Activated T-cell treated with anti-CD3 and anti-CD28 coated beads, Interleukin-2, amount 50 U/mL, for 24 hours (primary cell): ENCODE measurements around the gene EGR2.

Source experiments
- DNase-seq: peaks from one replicate; pipeline ENCODE4 v3.0.0-alpha.2; 2020
- H3K27ac Mint-ChIP-seq: 2 replicates; pipeline ENCODE4 v1.8.0; 2020; ENCODE audit warnings: mild to moderate bottlenecking, mixed read lengths
- H3K27me3 Mint-ChIP-seq: 2 replicates; pipeline ENCODE4 v1.8.0; 2020; ENCODE audit warnings: mixed read lengths
- H3K36me3 Mint-ChIP-seq: 2 replicates; pipeline ENCODE4 v1.8.0; 2020; ENCODE audit warnings: low read depth, mixed read lengths
- H3K4me1 Mint-ChIP-seq: 2 replicates; pipeline ENCODE4 v1.8.0; 2020; ENCODE audit warnings: low read depth, mixed read lengths
- H3K4me3 Mint-ChIP-seq: 2 replicates; pipeline ENCODE4 v1.8.0; 2020; ENCODE audit warnings: mild to moderate bottlenecking, moderate library complexity, mixed read lengths
- H3K9me3 Mint-ChIP-seq: 2 replicates; pipeline ENCODE4 v1.8.0; 2020; ENCODE audit warnings: mixed read lengths

Gene EGR2

DNA sequence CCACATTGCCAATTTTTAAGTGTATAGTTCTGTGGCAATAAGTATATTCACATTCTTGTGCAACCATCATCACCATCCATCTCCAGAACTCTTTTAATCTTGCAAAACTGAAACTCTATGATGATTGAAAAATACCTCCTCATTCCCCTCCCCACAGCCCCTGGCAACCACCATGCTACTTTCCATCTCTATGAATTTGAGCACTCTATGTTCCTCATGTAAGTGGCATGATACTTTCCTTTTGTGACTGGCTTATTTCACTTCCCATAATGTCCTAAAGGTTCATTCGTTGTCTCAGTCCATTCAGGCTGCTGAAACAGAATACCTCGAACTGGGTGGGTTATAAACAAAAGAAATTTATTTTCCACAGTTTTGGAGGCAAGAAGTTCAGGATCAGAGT lies 23.4 kb upstream of the EGR2 start:
- Mint-ChIP-seq H3K27ac (no peak overlapping the region), H3K27me3 (peaks cover 21% of the 10 kb centered on the region), H3K9me3 (no peaks in the 10 kb centered on the region), H3K4me3 (no peak overlapping the region), H3K36me3 (no peaks in the 10 kb centered on the region), H3K4me1 (peaks cover 16% of the 10 kb centered on the region)
- DNase-seq, result no peak

DNA sequence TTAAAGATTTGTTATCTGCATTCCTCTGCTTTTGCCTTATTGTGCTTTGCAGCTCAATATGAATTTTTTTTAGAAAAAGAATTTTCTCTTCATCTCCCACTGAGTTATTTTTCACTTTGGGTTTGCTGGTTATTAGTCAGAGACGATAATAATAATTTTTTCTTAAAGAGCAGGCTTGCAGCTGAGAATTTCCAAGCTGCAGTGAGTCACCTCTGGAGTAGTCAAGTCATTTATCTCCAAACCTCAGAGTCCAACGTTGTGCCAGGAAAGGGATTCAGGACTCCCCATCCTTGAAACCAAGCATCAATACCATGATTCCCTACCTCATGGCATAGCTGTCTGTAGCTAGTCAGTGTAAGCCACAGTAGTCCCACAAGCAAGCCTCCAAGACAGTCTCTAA lies 15.2 kb upstream of the EGR2 start:
- Mint-ChIP-seq H3K4me3 (no peak overlapping the region), H3K27ac (no peak overlapping the region), H3K36me3 (no peaks in the 10 kb centered on the region), H3K4me1 (peaks cover 4% of the 10 kb centered on the region), H3K9me3 (no peaks in the 10 kb centered on the region), H3K27me3 (peaks cover 4% of the 10 kb centered on the region)
- no peak for DNase-seq

DNA sequence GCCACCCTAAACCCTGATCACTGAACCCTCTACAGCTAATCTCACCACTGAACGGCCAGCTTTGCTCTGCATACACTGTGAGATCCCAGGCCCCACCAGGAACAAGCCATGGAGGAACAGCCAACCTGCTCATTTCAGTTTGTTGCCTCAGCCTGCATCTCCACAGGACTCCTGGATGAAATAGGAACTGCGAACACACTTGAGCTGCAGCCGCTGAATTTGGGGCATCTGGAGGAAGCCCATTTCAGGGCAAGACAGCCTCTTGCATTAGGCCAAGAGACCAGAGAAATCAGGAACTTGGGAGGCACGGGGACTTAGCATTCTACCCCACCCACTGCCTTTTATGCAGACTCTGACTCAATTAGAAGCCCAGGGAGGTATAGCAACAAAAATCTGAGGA lies 14.5 kb upstream of the EGR2 start:
- H3K27ac Mint-ChIP-seq, result no peak overlapping the region
- no peak for DNase-seq
- H3K9me3 Mint-ChIP-seq, result no peaks in the 10 kb centered on the region
- H3K27me3 Mint-ChIP-seq, result peaks cover 4% of the 10 kb centered on the region
- no peak overlapping the region for H3K4me3 Mint-ChIP-seq
- H3K4me1 Mint-ChIP-seq, result peaks cover 4% of the 10 kb centered on the region
- no peaks in the 10 kb centered on the region for H3K36me3 Mint-ChIP-seq

DNA sequence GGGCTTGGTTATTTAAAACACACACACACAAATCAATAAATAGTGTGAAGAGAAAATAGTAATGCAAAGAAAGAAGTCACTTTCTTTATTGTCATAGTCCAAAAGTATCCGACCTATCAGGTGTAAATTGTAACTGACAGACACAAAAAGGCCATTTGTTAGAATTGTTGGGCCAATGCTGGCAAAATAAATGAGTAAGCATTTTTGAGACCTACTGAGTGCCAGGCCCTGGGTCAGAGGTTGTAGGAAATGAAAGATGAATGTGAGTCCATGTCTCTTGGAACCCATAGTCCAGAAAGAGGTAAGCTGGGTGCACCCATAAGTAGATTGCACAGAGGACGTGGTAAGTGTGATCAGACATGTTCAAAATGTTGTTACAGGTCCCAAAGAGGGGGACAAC lies 13.5 kb upstream of the EGR2 start:
- Mint-ChIP-seq H3K36me3 (no peaks in the 10 kb centered on the region), H3K27me3 (peaks cover 4% of the 10 kb centered on the region), H3K4me3 (no peak overlapping the region), H3K9me3 (no peaks in the 10 kb centered on the region), H3K27ac (no peak overlapping the region), H3K4me1 (peaks cover 4% of the 10 kb centered on the region)
- no peak for DNase-seq

DNA sequence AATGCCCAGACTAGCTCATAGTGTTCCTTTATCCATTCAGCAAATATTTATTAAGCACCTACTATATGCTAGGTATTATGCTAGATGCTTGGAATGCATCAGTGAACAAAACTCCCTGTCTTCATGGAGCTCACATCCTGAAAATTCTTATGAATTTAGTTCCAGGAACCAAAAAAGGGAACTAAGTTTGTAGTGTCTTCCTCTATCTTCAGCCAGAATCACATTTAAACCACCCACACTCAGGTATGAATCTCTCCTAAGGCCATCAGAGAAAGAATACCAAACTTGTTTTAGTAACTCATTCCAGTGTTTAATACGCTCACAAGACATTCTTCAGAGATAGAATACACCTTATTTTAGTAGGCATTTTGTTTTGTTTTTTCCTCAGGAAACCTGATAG lies 10.1 kb upstream of the EGR2 start:
- peaks cover 13% of the 10 kb centered on the region for H3K27me3 Mint-ChIP-seq
- H3K27ac Mint-ChIP-seq, result no peak overlapping the region
- no peak overlapping the region for H3K4me3 Mint-ChIP-seq
- H3K36me3 Mint-ChIP-seq, result no peaks in the 10 kb centered on the region
- peaks cover 4% of the 10 kb centered on the region for H3K4me1 Mint-ChIP-seq
- DNase-seq, result no peak
- H3K9me3 Mint-ChIP-seq, result no peaks in the 10 kb centered on the region

DNA sequence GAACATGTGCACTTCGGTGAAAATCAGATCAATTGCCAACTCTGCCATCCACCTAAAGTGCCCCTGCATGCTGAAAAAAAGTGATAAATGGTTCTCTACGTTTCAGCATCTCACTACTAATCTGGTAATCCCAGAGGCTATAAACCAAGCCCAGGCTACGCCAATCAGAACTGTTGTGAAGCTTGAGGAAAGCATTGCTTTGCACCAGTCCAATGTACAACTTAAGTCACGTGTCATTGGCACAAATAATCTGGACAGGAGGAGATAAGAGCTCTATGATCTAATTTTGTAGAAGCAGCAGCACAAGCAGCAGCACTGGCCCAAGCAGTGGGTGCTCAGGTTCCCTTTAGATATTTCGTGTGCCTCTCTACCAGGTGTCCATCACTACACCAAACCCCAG lies 4.4 kb upstream of the EGR2 start:
- peaks cover 33% of the 10 kb centered on the region for H3K4me1 Mint-ChIP-seq
- no peak overlapping the region for H3K4me3 Mint-ChIP-seq
- H3K36me3 Mint-ChIP-seq, result peaks cover 16% of the 10 kb centered on the region
- no peaks in the 10 kb centered on the region for H3K9me3 Mint-ChIP-seq
- DNase-seq, result no peak
- H3K27ac Mint-ChIP-seq, result no peak overlapping the region
- peaks cover 37% of the 10 kb centered on the region for H3K27me3 Mint-ChIP-seq

DNA sequence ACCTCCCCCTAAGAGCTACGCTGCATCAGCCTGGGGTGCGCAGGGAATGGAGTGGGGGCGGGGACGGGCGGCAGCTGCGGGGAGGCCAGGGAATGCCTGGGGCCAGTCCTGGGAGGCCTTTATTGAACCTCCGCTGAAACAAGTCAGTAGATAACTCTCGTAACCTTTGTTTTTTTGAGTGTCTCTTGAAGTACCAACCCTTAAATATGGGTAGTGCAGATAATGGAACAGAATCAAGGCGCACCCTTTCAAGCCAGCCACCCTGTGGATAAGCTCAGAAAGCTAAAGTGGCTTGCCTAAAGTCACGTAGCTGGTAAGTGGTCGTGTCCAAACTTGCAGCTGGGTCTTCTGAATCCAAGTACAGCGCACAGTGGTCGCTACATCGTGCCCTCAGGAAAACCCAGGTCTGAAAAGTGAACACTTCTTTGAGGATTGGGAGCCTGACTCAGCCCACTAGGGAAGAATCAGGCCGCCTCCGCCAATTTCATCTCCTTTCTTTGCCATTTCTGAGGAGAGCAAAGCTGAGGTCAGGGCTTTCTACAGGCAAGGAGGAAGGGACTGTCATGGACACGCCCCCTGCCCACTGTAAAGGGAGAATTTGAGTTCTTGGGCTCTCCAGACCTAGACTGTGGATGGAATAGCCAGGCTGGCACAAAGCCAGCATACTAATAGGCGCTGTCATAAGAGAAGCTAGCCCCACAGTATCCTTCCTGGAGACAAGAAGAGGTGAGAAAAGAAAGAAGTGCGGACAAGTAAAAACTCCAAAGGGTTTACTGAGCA lies 3.2 kb upstream of the EGR2 start:
- H3K4me3 Mint-ChIP-seq, result peak overlapping the region; percentile 55
- DNase-seq, result peak; percentile 46
- peaks cover 28% of the 10 kb centered on the region for H3K36me3 Mint-ChIP-seq
- peak overlapping the region; percentile 22 for H3K27ac Mint-ChIP-seq
- peaks cover 34% of the 10 kb centered on the region for H3K4me1 Mint-ChIP-seq
- no peaks in the 10 kb centered on the region for H3K9me3 Mint-ChIP-seq
- H3K27me3 Mint-ChIP-seq, result peaks cover 36% of the 10 kb centered on the region

DNA sequence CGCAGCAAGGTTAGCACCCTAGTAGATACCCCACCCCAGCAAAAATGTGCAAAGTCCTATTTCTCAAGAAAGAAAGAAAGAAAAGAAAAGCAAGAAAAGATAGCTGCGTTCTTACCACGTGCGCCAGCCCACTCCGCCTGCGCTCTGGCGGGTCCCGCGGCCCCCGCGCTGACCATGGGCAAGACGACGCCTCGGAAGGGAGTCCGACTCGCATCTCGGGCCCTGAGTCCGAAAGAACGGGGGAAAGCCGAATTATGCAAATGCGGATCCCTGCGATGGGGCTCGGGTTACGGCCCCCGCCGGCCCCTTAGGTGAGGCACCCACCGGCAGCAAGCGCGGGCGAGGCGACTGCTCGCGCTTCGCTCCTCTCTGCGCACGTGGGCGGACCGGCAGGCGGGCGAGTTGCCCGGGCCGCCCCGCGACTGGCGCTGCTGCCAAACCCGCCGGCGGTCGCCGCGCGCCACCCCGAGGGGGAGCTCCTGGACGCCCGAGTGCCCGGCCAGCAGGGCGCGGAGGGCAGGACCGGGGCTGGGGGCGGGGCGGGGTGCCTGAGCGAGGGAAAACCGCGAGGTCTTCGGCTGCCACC lies 2.4 kb upstream of the EGR2 start:
- H3K36me3 Mint-ChIP-seq, result peaks cover 36% of the 10 kb centered on the region
- DNase-seq, result peak; percentile 82
- peak overlapping the region; percentile 94 for H3K4me3 Mint-ChIP-seq
- H3K4me1 Mint-ChIP-seq, result peaks cover 38% of the 10 kb centered on the region
- H3K9me3 Mint-ChIP-seq, result no peaks in the 10 kb centered on the region
- H3K27ac Mint-ChIP-seq, result peak overlapping the region; percentile 90
- peaks cover 32% of the 10 kb centered on the region for H3K27me3 Mint-ChIP-seq

DNA sequence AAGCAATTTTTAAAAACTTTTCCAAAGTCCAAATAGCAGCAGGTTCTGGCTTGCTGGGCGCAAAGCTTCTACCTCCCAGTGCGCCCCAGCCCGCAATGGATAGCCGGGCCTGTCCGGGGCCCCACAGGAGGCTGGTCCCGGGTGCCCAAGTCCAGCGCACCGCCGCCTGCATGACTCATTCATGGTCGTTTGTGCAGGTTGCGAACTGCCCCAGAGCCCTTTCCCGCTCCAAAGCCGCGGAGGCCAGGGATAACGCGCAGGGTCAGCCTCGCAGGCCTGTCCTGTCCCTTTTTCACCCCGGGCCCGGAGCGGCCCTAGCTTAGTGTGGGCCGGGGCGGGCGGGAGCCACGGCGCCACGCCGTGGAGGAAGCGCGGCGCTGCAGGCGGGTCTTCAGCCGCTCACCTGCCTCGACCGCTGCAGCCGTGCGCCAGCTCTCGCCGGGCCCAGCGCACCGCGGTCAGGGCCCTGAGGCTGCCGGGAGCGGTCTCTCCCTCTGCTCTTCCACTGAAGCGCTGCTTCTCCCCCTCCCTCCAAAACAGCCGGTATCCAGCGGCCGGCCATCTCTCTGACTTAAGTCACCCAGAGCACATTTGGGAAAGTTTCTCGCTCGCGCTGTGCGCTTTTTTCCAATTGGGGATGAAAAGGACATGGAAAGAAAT lies 1.7 kb upstream of the EGR2 start:
- H3K27me3 Mint-ChIP-seq, result peaks cover 28% of the 10 kb centered on the region
- DNase-seq, result peak; percentile 87
- H3K4me1 Mint-ChIP-seq, result peaks cover 45% of the 10 kb centered on the region
- H3K27ac Mint-ChIP-seq, result peak overlapping the region; percentile 99
- peaks cover 42% of the 10 kb centered on the region for H3K36me3 Mint-ChIP-seq
- H3K9me3 Mint-ChIP-seq, result no peaks in the 10 kb centered on the region
- peak overlapping the region; percentile 94 for H3K4me3 Mint-ChIP-seq

DNA sequence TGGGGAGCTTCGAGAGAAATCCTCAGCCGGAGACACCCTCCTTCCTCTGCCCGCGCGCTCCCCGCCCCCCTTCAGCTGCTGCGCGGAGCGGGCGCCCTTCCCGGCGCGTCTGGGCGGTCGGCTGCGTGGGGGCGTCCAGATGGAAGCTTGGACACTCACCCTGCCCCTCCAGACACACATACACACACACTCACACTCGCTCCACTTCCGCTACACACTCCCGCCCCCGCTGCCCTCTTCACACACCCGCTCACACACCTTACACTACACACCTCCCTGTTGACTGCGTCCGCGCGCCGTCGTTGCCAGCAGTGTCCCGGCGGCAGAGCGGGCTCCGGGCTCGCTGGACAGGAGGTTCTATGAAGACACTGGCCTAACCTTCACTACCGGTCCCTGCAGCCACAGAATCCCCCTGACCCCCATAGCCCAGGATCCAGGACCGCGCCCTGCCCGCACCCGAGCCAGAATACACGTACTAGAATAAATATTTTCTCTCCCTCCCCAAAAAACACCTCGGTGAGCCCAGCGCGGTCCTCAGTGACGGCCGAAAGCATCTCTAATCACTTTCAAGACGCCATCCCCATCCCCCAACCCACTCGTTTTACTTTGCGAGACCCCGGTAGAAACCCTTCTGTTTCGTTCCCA lies 1.1 kb upstream of the EGR2 start:
- peaks cover 25% of the 10 kb centered on the region for H3K27me3 Mint-ChIP-seq
- H3K9me3 Mint-ChIP-seq, result no peaks in the 10 kb centered on the region
- H3K27ac Mint-ChIP-seq, result peak overlapping the region; percentile 99
- H3K36me3 Mint-ChIP-seq, result peaks cover 49% of the 10 kb centered on the region
- H3K4me3 Mint-ChIP-seq, result peak overlapping the region; percentile 94
- H3K4me1 Mint-ChIP-seq, result peaks cover 51% of the 10 kb centered on the region
- DNase-seq, result peak; percentile 82

DNA sequence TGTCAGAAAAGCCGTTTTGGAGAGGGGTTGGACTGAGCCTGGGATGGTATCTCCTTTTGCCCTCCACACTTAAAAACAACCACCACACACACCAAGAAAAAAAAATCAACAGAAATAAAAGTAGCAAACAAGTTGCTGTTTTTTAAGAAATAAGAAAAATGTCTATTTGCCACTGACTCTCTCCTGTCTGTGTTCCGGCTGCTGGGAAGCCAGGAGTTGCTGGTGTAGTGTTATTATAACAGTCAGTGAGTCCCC lies 163 bp downstream of the EGR2 start:
- H3K27ac Mint-ChIP-seq, result peak overlapping the region; percentile 99
- no peak for DNase-seq
- H3K36me3 Mint-ChIP-seq, result peaks cover 60% of the 10 kb centered on the region
- peaks cover 64% of the 10 kb centered on the region for H3K4me1 Mint-ChIP-seq
- no peaks in the 10 kb centered on the region for H3K9me3 Mint-ChIP-seq
- H3K4me3 Mint-ChIP-seq, result peak overlapping the region; percentile 94
- H3K27me3 Mint-ChIP-seq, result peaks cover 21% of the 10 kb centered on the region

DNA sequence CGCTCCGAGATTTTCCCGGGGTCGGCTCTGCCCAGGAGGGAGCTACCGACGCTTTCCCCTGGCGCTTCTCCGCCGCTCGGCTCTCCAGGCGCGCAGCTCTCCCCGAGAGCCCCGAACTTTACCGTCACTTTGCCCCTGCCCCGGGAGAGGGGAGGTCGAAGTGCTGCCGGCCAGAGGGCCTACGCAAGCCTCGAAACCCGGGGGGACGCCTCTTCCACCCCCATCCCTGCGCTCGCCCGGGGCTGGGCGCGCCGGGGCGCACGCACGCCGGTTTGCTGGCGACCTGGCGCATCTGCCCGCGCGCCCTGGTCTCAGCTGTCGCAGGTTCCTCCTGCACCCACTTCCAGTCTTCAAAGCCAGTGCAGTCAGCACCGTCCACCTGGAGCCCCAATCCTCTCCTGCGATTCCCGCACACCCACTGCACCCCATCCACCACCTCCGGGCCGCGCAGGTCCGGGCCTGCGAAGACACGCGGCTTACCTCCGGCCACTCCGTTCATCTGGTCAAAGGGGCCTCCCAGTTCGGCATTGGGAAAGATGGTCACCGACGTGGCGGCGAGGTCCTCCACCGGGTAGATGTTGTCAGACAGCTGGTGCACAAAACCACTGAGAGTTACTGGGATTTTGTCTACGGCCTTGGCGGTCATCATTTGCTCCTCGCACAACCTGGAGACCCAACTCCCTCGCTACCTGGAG lies 638 bp downstream of the EGR2 start:
- no peaks in the 10 kb centered on the region for H3K9me3 Mint-ChIP-seq
- peak overlapping the region; percentile 94 for H3K4me3 Mint-ChIP-seq
- H3K27ac Mint-ChIP-seq, result peak overlapping the region; percentile 99
- H3K36me3 Mint-ChIP-seq, result peaks cover 65% of the 10 kb centered on the region
- H3K27me3 Mint-ChIP-seq, result peaks cover 16% of the 10 kb centered on the region
- peaks cover 68% of the 10 kb centered on the region for H3K4me1 Mint-ChIP-seq
- DNase-seq, result peak; percentile 67

DNA sequence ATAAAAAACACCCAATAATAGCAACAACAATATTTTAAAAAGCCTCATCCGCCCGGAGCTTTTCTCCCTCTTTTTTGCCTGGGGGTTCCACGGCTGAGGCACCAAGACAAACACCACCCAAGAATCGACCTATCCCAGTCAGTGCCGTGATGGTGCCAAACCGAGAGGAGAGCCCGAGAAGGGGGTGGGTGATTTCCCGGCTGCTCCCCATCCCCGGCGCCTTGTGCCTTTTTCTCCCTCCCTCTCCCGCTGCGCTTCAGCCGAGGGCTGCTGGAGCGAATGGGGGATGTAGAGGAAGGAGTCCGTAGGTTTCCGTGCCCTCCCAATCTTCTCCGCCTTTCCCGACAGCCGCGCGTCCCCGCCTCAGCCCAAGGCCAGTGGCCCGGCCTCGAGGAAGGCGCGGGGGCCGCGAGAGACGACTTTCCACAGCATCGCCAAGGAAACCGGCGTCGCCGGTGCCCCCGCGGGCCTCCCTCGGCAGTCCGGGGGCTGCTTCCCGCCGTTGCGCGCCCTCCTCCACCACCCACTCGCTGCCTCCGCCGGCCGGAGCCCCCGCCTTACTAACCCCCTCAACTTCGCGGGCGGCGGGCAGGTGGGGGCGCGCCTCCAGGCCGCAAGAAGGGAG lies 1.3 kb downstream of the EGR2 start:
- peaks cover 71% of the 10 kb centered on the region for H3K36me3 Mint-ChIP-seq
- H3K9me3 Mint-ChIP-seq, result no peaks in the 10 kb centered on the region

DNA sequence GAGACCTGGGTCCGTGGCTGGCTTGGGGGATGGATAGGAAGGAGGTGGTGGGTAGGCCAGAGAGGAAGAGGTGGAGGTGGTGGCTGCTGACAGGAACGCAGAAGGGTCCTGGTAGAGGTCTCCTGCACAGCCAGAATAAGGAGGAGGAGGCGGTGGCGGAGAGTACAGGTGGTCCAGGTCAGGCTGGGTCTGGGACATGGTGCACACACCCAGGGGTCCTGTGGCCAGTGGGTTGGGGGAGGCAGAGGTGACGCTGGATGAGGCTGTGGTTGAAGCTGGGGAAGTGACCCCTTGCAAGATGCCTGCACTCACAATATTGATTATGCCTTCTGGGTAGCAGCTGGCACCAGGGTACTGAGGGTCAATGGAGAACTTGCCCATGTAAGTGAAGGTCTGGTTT lies 2.2 kb downstream of the EGR2 start:
- peaks cover 78% of the 10 kb centered on the region for H3K36me3 Mint-ChIP-seq
- H3K27ac Mint-ChIP-seq, result peak overlapping the region; percentile 99
- peak overlapping the region; percentile 94 for H3K4me3 Mint-ChIP-seq
- no peaks in the 10 kb centered on the region for H3K9me3 Mint-ChIP-seq
- DNase-seq, result peak; percentile 40
- H3K27me3 Mint-ChIP-seq, result peaks cover under 1% of the 10 kb centered on the region
- H3K4me1 Mint-ChIP-seq, result peaks cover 74% of the 10 kb centered on the region

More for the DNA sequence above, 1.3 kb downstream of the EGR2 start:
- DNase-seq, result peak; percentile 66
- H3K27ac Mint-ChIP-seq, result peak overlapping the region; percentile 99
- H3K27me3 Mint-ChIP-seq, result peaks cover 10% of the 10 kb centered on the region
- peak overlapping the region; percentile 94 for H3K4me3 Mint-ChIP-seq
- peaks cover 75% of the 10 kb centered on the region for H3K4me1 Mint-ChIP-seq
